Right atrium auricular region (tissue), 2 donors: ENCODE data around the gene HS3ST6. TPM values are rescaled to one million over a fixed set of nuclear protein-coding genes. Genes with fewer than 3 reads are reported as not detected.
"Not testable (repeated sequence)": the region's sequence is repeated elsewhere in the genome, so short reads cannot be mapped to it uniquely, and the experiment has no call there.

ENCODE experiments used
- DNase-seq: peaks from one replicate; pipeline ENCODE4 v3.0.0-alpha.2; 2019; ENCODE audit warnings: low spot score
- H3K27ac ChIP-seq, 2 donors: fragments of 200-600 bp; sonication (generic); 1 replicate in 1 of 2; 2 replicates in 1 of 2; pipeline ENCODE4 v1.5.1; 2016 to 2019
- H3K27me3 ChIP-seq, 2 donors: fragments of 200-600 bp; sonication (generic); one replicate each; pipeline versions ENCODE4 v1.5.1 to v1.6.0; 2017 to 2019
- H3K36me3 ChIP-seq: fragments of 200-600 bp; sonication (generic); one replicate; pipeline ENCODE4 v1.5.1; 2016
- H3K4me1 ChIP-seq, 2 donors: fragments of 200-600 bp; sonication (generic); one replicate each; pipeline versions ENCODE4 v1.5.1 to v1.6.0; 2017 to 2019
- H3K4me3 ChIP-seq, 2 donors: fragments of 200-600 bp; sonication (generic); 1 replicate in 1 of 2; 2 replicates in 1 of 2; pipeline ENCODE4 v1.5.1; 2017 to 2019; ENCODE audit warnings: mild to moderate bottlenecking in 1 of 2, moderate library complexity in 1 of 2
- H3K9me3 ChIP-seq, 2 donors: fragments of 200-600 bp; sonication (generic); one replicate each; pipeline ENCODE4 v1.5.1; 2019
- total RNA-seq, 2 donors: library from RNA; depleted of rRNA; stranded (reverse); fragments of >200 nt; gene quantifications; one replicate each; pipeline ENCODE4 v1.1.0, GENCODE V29; 2016
- TF ChIP-seq, protein P1 (sequence below), 2 donors: fragments of 200-600 bp; sonication (generic); IDR thresholded peaks; one replicate each; pipeline ENCODE4 v1.5.1; 2019; ENCODE audit warnings: antibody characterized with exemption in 2 of 2

Gene HS3ST6
- total RNA-seq, 2 donors from 2014 or later, result not detected

DNA sequence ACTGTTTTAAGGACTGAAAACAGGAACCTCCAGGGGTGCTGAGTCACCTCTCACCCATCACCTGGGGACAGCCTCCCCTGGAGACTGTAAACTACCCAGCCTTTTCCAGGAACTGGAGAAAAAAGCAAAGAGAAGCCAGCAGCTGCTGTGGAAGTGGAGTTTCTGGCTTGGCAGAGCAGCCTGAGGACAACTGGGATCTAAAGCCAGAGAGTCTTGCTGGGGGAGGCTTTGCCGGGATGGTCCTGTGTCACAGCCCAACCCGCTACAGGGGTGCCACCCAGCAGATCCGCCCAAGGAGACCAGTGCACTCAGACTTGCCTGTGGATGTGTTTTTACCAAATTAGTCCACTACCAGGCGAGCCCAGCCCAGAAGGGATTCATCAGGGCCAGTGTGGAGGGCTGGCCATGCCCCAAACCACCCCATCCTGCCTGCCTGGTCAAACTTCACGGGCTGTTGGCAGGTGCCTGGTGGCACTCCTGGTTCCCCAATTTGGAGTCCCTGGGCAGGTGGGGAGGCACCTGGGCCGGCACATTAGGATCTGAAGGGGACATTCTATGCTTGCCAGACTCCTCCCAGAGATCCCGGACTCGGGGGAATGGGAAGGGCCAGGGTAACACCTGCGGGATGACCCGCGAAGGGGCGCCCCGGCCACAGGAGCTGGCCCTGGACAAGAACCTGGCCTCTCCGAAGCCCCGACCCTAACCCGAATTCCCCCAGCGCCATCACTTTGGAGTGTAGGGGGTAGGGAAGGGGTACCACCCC, 24.0 kb upstream of the HS3ST6 start:
- Histone ChIP-seq H3K27me3 (no peaks in the 10 kb centered on the region), H3K4me3 (peak overlapping the region; percentile 82 to 94), H3K9me3 (no peaks in the 10 kb centered on the region), H3K36me3 (peaks cover 30% of the 10 kb centered on the region), H3K4me1 (peaks cover 0 to 19% of the 10 kb centered on the region in 2 donors), H3K27ac (peak overlapping the region; percentile 80 to 90)
- DNase-seq, result no peak
- TF ChIP-seq, protein P1, sequence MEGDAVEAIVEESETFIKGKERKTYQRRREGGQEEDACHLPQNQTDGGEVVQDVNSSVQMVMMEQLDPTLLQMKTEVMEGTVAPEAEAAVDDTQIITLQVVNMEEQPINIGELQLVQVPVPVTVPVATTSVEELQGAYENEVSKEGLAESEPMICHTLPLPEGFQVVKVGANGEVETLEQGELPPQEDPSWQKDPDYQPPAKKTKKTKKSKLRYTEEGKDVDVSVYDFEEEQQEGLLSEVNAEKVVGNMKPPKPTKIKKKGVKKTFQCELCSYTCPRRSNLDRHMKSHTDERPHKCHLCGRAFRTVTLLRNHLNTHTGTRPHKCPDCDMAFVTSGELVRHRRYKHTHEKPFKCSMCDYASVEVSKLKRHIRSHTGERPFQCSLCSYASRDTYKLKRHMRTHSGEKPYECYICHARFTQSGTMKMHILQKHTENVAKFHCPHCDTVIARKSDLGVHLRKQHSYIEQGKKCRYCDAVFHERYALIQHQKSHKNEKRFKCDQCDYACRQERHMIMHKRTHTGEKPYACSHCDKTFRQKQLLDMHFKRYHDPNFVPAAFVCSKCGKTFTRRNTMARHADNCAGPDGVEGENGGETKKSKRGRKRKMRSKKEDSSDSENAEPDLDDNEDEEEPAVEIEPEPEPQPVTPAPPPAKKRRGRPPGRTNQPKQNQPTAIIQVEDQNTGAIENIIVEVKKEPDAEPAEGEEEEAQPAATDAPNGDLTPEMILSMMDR (IDR thresholded peaks at IDR 0.05), result no peak

DNA sequence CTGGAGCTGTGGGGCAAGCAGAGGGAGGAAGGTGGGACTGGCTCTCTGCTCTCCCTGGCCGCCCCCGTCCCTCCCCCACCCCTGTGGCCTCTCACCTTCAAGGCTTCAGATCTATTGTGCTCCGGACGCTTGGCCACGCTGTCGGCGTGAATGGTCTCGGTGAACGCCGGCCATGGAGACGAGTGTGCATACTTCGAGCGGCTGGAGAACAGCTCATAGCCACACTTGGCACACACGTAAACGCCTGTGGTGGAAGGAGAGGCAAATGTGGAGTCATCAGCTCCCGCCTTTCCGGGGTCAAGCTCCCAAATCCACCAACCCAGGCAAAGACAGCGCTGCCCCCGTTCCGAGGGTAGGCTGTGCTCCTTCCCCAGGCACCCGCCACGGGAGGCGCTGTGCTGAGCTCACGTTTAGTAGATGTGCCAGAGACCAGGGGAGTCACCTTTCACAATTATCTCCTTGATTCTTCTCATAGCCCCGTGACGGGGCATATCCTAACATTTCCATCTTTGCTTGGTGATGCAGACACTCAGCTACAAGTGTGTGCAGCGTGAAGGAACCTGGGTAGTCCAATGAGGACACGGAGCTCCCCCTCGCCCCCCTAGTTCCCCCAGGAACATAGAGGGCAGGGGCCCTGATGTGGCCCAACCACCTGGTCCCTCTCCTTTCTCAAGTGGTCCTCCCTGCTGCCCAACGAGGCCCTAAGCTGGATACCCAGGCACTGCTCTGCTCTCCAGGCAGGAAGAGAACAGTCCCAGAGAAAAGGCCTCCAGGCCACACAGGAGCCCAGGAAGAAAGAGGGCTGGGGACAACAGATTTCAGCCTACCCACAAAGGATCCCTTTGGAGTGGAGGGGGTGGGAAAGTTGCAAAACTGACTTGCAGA, 23.2 kb upstream of the HS3ST6 start:
- Histone ChIP-seq H3K27ac (peak overlapping the region in 1 of 2 donors; percentile 80), H3K27me3 (no peaks in the 10 kb centered on the region), H3K9me3 (no peaks in the 10 kb centered on the region), H3K4me3 (peak overlapping the region in 1 of 2 donors; percentile 82), H3K4me1 (peaks cover 0 to 19% of the 10 kb centered on the region in 2 donors), H3K36me3 (peaks cover 30% of the 10 kb centered on the region)
- no peak for DNase-seq
- TF ChIP-seq, protein P1 (IDR thresholded peaks at IDR 0.05), result no peak

DNA sequence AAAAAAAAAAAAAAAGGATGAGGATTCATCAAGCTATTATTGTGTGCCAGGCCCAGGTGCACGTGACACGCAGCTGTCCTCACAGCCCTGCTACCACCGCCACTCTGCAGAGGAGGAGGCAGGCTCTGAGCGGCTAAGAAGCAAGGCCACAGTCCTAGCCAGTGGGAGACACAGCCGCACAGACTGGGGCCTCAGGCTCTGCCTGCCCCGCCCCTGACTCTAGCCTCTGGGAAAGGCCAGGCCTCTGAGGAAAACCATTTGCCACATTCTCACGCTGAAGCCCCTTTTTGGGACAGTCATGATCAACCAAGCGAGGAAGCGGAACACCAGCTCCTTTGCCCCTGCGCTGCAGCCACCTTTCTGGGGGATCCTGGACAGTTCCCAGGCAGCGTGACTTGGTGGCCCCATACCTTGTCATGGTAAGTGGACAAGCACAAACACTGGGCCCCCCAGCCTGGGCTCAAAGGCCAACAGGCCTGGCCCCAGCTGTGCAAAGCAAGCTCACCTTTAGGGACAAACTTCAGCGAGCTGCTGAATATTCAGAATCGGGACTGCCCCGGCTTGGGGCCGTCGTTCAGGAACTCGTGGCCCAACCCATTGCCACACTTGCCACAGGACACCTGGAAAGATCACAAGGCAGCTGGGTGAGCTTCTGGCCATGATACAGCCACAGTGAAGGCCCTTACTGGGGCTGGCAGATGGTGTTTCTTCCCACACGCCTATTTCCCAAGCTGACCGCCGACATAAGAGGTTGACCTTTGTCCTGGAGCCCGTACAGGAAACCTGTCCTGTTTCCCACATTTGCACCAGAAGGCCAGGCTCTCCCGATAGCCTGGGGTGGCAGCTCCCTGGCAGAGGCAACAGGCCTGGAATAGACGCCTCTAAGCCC, 22.3 kb upstream of the HS3ST6 start:
- no peak for DNase-seq
- Histone ChIP-seq H3K27me3 (no peaks in the 10 kb centered on the region), H3K4me3 (no peak overlapping the region), H3K9me3 (no peaks in the 10 kb centered on the region), H3K36me3 (peaks cover 30% of the 10 kb centered on the region), H3K4me1 (peaks cover 0 to 19% of the 10 kb centered on the region in 2 donors), H3K27ac (no peak overlapping the region)
- TF ChIP-seq, protein P1 (IDR thresholded peaks at IDR 0.05), result no peak

DNA sequence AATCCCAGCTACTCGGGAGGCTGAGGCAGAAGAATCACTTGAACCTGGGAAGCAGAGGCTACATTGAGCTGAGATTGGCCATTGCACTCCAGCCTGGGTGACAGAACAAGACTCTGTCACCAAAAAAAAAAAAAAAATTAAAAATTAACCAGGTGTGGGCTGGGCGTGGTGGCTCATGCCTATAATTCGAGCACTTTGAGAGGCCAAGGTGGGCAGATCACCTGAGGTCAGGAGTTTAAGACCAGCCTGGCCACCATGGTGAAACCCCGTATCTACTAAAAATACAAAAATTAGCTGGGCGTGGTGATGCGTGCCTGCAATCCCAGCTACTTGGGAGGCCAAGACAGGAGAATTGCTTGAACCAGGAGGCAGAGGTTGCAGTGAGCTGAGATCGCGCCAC, 21.6 kb upstream of the HS3ST6 start:
- H3K4me3 ChIP-seq, H3K9me3 ChIP-seq, DNase-seq, H3K27me3 ChIP-seq, H3K27ac ChIP-seq: not testable (repeated sequence)
- peaks cover 30% of the 10 kb centered on the region for H3K36me3 ChIP-seq
- H3K4me1 ChIP-seq, result peaks cover 0 to 19% of the 10 kb centered on the region in 2 donors

DNA sequence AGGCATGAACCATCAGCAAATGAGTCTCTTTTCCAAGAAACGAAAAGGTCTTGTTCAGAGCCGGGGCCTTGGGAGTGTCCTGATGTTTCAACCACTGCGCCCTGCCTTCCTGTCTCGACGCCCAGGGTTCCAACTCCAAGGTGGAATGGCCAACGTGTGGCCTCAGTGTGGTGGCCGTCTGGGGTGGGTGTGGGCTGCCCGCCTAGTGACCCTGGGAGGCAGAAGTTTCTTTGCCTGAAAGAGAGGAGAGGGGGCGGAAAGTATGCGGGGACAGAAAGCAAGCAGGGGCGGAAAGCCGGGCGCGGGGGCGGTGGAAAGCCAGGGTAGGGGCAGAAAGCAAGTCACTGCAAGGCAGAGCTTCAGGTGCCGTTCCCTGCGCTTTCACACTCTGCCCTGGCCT, 20.7 kb upstream of the HS3ST6 start:
- no peaks in the 10 kb centered on the region for H3K27me3 ChIP-seq
- no peak overlapping the region for H3K27ac ChIP-seq
- H3K4me1 ChIP-seq, result peaks cover 0 to 19% of the 10 kb centered on the region in 2 donors
- H3K9me3 ChIP-seq, result no peaks in the 10 kb centered on the region
- TF ChIP-seq, protein P1 (IDR thresholded peaks at IDR 0.05), result no peak
- H3K4me3 ChIP-seq, result no peak overlapping the region
- H3K36me3 ChIP-seq, result peaks cover 30% of the 10 kb centered on the region
- DNase-seq, result no peak
